ENCODE results near the gene CHST8.

DNA sequence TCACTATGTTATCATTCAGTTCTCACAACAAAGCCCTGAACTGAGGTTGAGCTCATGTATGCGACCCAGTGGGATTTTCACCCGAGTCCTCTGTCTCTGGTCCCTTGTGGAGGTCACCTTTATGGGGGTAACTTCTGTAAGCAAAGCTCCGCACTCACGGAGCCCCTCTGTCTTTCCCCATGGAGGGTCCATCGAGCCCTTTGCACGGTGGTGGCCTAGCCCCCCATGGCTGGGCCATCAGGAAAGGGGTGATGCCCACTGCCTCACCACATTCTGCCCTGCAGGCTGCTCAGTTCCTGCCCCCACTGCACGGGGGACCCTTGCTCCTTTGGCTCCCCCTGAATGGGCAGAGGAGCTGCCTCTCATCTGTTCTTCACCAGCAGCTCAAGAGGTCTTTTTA is 39.6 kb downstream of the CHST8 start:
- TF ChIP-seq, protein P1, sequence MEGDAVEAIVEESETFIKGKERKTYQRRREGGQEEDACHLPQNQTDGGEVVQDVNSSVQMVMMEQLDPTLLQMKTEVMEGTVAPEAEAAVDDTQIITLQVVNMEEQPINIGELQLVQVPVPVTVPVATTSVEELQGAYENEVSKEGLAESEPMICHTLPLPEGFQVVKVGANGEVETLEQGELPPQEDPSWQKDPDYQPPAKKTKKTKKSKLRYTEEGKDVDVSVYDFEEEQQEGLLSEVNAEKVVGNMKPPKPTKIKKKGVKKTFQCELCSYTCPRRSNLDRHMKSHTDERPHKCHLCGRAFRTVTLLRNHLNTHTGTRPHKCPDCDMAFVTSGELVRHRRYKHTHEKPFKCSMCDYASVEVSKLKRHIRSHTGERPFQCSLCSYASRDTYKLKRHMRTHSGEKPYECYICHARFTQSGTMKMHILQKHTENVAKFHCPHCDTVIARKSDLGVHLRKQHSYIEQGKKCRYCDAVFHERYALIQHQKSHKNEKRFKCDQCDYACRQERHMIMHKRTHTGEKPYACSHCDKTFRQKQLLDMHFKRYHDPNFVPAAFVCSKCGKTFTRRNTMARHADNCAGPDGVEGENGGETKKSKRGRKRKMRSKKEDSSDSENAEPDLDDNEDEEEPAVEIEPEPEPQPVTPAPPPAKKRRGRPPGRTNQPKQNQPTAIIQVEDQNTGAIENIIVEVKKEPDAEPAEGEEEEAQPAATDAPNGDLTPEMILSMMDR (IDR thresholded peaks at IDR 0.05; ENCODE audit: borderline replicate concordance, extremely low read depth, low read length, poor library complexity, severe bottlenecking): no peak
- no peak for TF ChIP-seq EZH2 (IDR thresholded peaks at IDR 0.05; ENCODE audit: borderline replicate concordance, low read depth, low read length, severe bottlenecking)
